Esophagus muscularis mucosa (tissue), 4 donors: ENCODE data around the gene ZNF497.

Experiments
- EP300 ChIP-seq: sonication (generic); formaldehyde crosslinking; IDR thresholded peaks from one replicate; pipeline ENCODE4 v1.6.1; 2017; ENCODE audit warnings: antibody characterized with exemption
- POLR2A ChIP-seq: fragments of 450-650 bp; IDR thresholded peaks from one replicate; pipeline ENCODE4 v1.6.1; 2017; ENCODE audit warnings: antibody characterized with exemption, moderate library complexity, mild to moderate bottlenecking, low read depth
- POLR2AphosphoS5 ChIP-seq, 2 donors: sonication (generic); formaldehyde crosslinking; IDR thresholded peaks; one replicate each; pipeline ENCODE4 v1.6.1; 2017; ENCODE audit warnings: antibody characterized with exemption in 2 of 2
- TF ChIP-seq, protein P1 (sequence below), 3 experiments: fragments of 200-600 bp in 2 of 3; fragments of 450-650 bp in 1 of 3; sonication (generic) in 2 of 3; IDR thresholded peaks; one replicate each; pipeline ENCODE4 v1.5.1; 2017 to 2019; ENCODE audit warnings: antibody characterized with exemption in 3 of 3, mild to moderate bottlenecking in 2 of 3, moderate library complexity in 1 of 3

DNA sequence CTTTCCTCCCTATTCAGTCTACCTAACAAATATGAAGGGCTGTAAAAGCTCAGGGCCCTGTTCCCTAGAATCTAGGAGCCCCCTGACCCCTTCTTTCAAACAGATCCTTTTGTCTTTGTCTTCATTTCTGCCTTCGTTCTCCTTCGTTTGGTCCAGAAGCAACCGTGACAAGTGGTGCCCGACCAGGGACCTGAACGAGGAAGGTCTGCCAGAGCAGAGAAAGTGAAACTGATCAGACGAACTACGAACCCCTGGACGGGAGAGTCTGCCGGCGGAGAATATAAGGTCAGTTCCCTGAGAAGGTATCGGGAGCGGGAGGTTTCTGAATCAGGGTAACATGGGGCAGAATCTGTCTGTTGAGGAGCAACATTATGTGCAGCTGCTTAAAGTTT lies 56.6 kb downstream of the ZNF497 start:
- no peak for TF ChIP-seq EP300
- TF ChIP-seq, protein P1, sequence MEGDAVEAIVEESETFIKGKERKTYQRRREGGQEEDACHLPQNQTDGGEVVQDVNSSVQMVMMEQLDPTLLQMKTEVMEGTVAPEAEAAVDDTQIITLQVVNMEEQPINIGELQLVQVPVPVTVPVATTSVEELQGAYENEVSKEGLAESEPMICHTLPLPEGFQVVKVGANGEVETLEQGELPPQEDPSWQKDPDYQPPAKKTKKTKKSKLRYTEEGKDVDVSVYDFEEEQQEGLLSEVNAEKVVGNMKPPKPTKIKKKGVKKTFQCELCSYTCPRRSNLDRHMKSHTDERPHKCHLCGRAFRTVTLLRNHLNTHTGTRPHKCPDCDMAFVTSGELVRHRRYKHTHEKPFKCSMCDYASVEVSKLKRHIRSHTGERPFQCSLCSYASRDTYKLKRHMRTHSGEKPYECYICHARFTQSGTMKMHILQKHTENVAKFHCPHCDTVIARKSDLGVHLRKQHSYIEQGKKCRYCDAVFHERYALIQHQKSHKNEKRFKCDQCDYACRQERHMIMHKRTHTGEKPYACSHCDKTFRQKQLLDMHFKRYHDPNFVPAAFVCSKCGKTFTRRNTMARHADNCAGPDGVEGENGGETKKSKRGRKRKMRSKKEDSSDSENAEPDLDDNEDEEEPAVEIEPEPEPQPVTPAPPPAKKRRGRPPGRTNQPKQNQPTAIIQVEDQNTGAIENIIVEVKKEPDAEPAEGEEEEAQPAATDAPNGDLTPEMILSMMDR (IDR thresholded peaks at IDR 0.05), result no peak
- no peak for TF ChIP-seq POLR2A
- no peak for TF ChIP-seq POLR2AphosphoS5 (IDR thresholded peaks at IDR 0.05)
